Measurements from ENCODE around the gene CD59. TPM values are rescaled to one million over a fixed set of nuclear protein-coding genes. Genes with fewer than 3 reads are reported as not detected.

CD59 gene
- total RNA-seq, 2 donors from 2014 or later: 368 to 529 TPM

GRCh38 chr11:33773404-33773986, 37.3 kb upstream of the CD59 start:
- no peaks in the 10 kb centered on the region for H3K27me3 ChIP-seq (replicated peaks; ENCODE audit: insufficient read depth)
- H3K36me3 ChIP-seq: no peaks in the 10 kb centered on the region
- DNase-seq (ENCODE audit: low spot score) (no peak), ATAC-seq (ENCODE audit: insufficient number of reproducible peaks, low FRiP score, low read depth) (no peak)
- H3K9me3 ChIP-seq: no peaks in the 10 kb centered on the region
- TF ChIP-seq CTCF (IDR thresholded peaks at IDR 0.05): no peak
- peak overlapping the region; percentile 71 to 76 for H3K27ac ChIP-seq
- peak overlapping the region; percentile 92 for H3K4me3 ChIP-seq
- H3K4me1 ChIP-seq (ENCODE audit: control insufficient read depth in 1 of 2, low read depth in 2 of 2): peaks cover 13 to 40% of the 10 kb centered on the region in 2 donors

- TF ChIP-seq CTCF (IDR thresholded peaks at IDR 0.05): no peak
- Histone ChIP-seq H3K36me3 (peaks cover under 1% of the 10 kb centered on the region), H3K27ac (no peak overlapping the region), H3K4me3 (peak overlapping the region; percentile 92), H3K9me3 (no peaks in the 10 kb centered on the region), H3K27me3 (replicated peaks; ENCODE audit: insufficient read depth) (no peaks in the 10 kb centered on the region), H3K4me1 (ENCODE audit: control insufficient read depth in 1 of 2, low read depth in 2 of 2) (peaks cover 13 to 40% of the 10 kb centered on the region in 2 donors)
- DNase-seq (ENCODE audit: low spot score) (no peak), ATAC-seq (ENCODE audit: insufficient number of reproducible peaks, low FRiP score, low read depth) (no peak)
Measured at GRCh38 chr11:33772870-33773269, 36.6 kb upstream of the CD59 start.

GRCh38 chr11:33772300-33772699, 36.1 kb upstream of the CD59 start:
- H3K27me3 ChIP-seq (replicated peaks; ENCODE audit: insufficient read depth): no peaks in the 10 kb centered on the region
- no peak for DNase-seq (ENCODE audit: low spot score)
- H3K36me3 ChIP-seq: peaks cover 5% of the 10 kb centered on the region
- TF ChIP-seq CTCF (IDR thresholded peaks at IDR 0.05): no peak
- no peak overlapping the region for H3K4me3 ChIP-seq
- no peaks in the 10 kb centered on the region for H3K9me3 ChIP-seq
- no peak for ATAC-seq (ENCODE audit: insufficient number of reproducible peaks, low FRiP score, low read depth)
- H3K4me1 ChIP-seq (ENCODE audit: control insufficient read depth in 1 of 2, low read depth in 2 of 2): peaks cover 13 to 40% of the 10 kb centered on the region in 2 donors
- H3K27ac ChIP-seq: no peak overlapping the region

- Histone ChIP-seq H3K36me3 (peaks cover 14% of the 10 kb centered on the region), H3K9me3 (no peaks in the 10 kb centered on the region), H3K27ac (no peak overlapping the region), H3K4me1 (ENCODE audit: control insufficient read depth in 1 of 2, low read depth in 2 of 2) (peaks cover 11 to 32% of the 10 kb centered on the region in 2 donors), H3K4me3 (no peak overlapping the region), H3K27me3 (replicated peaks; ENCODE audit: insufficient read depth) (no peaks in the 10 kb centered on the region)
- no peak for DNase-seq (ENCODE audit: low spot score)
- TF ChIP-seq CTCF (IDR thresholded peaks at IDR 0.05): no peak
- no peak for ATAC-seq (ENCODE audit: insufficient number of reproducible peaks, low FRiP score, low read depth)
Measured at GRCh38 chr11:33770236-33770635, 34.0 kb upstream of the CD59 start.

- no peak overlapping the region for H3K27ac ChIP-seq
- H3K9me3 ChIP-seq: no peaks in the 10 kb centered on the region
- H3K27me3 ChIP-seq (replicated peaks; ENCODE audit: insufficient read depth): no peaks in the 10 kb centered on the region
- no peak overlapping the region for H3K4me3 ChIP-seq
- no peak for ATAC-seq (ENCODE audit: insufficient number of reproducible peaks, low FRiP score, low read depth)
- peaks cover 19% of the 10 kb centered on the region for H3K36me3 ChIP-seq
- peaks cover 8 to 27% of the 10 kb centered on the region in 2 donors for H3K4me1 ChIP-seq (ENCODE audit: control insufficient read depth in 1 of 2, low read depth in 2 of 2)
- TF ChIP-seq CTCF (IDR thresholded peaks at IDR 0.05): no peak
- no peak for DNase-seq (ENCODE audit: low spot score)
Measured at GRCh38 chr11:33769542-33769941, 33.3 kb upstream of the CD59 start.
